Stimulated activated CD8-positive, alpha-beta memory T cell treated with anti-CD3 and anti-CD28 coated beads, Interleukin-2, amount 100 ng/mL, for 48 hours (primary cell): ENCODE data around the gene PRR5L.

Experiments used
- DNase-seq, 2 donors: peaks; one replicate each; pipeline ENCODE4 v3.0.0-alpha.2; 2020; ENCODE audit warnings: low read depth in 2 of 2

The PRR5L gene

GRCh38 chr11:36376888-36377758, 81.0 kb downstream of the PRR5L start:
- DNase-seq: peak; percentile 32 to 40

GRCh38 chr11:36377759-36378564, 81.9 kb downstream of the PRR5L start:
- no peak for DNase-seq

- no peak for DNase-seq
Measured at GRCh38 chr11:36379653-36380052, 83.6 kb downstream of the PRR5L start.

- no peak for DNase-seq
Measured at GRCh38 chr11:36380296-36381014, 84.4 kb downstream of the PRR5L start.

- no peak for DNase-seq
Measured at GRCh38 chr11:36381015-36381360, 84.9 kb downstream of the PRR5L start.

GRCh38 chr11:36383195-36383594, 87.1 kb downstream of the PRR5L start:
- no peak for DNase-seq

GRCh38 chr11:36385121-36385970, 89.3 kb downstream of the PRR5L start:
- no peak for DNase-seq

GRCh38 chr11:36386411-36386810, 90.3 kb downstream of the PRR5L start:
- no peak for DNase-seq

- DNase-seq: no peak
Measured at GRCh38 chr11:36388071-36388470, 92.0 kb downstream of the PRR5L start.

GRCh38 chr11:36388951-36389350, 92.9 kb downstream of the PRR5L start:
- DNase-seq: no peak

GRCh38 chr11:36389811-36390210, 93.7 kb downstream of the PRR5L start:
- no peak for DNase-seq

GRCh38 chr11:36390963-36391471, 94.9 kb downstream of the PRR5L start:
- DNase-seq: no peak

- DNase-seq: no peak
Measured at GRCh38 chr11:36392196-36392595, 96.1 kb downstream of the PRR5L start.

GRCh38 chr11:36394056-36394455, 98.0 kb downstream of the PRR5L start:
- no peak for DNase-seq

- no peak for DNase-seq
Measured at GRCh38 chr11:36394926-36395325, 98.8 kb downstream of the PRR5L start.

- no peak for DNase-seq
Measured at GRCh38 chr11:36395978-36396736, 100.1 kb downstream of the PRR5L start.

- no peak for DNase-seq
Measured at GRCh38 chr11:36398231-36398953, 102.3 kb downstream of the PRR5L start.

- DNase-seq: no peak
Measured at GRCh38 chr11:36399236-36399635, 103.1 kb downstream of the PRR5L start.

GRCh38 chr11:36399745-36400144, 103.7 kb downstream of the PRR5L start:
- DNase-seq: no peak
